GM18498 (cell line): ENCODE measurements around the gene SLC6A6.
"Not testable (repeated sequence)": the region's sequence is repeated elsewhere in the genome, so short reads cannot be mapped to it uniquely, and the experiment has no call there.

ENCODE experiments used
- ATAC-seq: cut with Tn5 transposase; IDR thresholded peaks from one replicate; pipeline ENCODE4 v1.9.1; 2021; ENCODE audit warnings: mild to moderate bottlenecking, moderate library complexity; ENCODE audit not compliant: unreplicated experiment

Gene SLC6A6

GRCh38 chr3:14434126-14434497, 31.7 kb downstream of the SLC6A6 start:
- ATAC-seq, result no peak

GRCh38 chr3:14434498-14435151, 32.2 kb downstream of the SLC6A6 start:
- ATAC-seq, result no peak

- ATAC-seq, result no peak
These were observed 33.0 kb downstream of the SLC6A6 start for GRCh38 chr3:14435175-14436014.

GRCh38 chr3:14436954-14437281, 34.5 kb downstream of the SLC6A6 start:
- no peak for ATAC-seq

- ATAC-seq, result not testable (repeated sequence)
These were observed 35.3 kb downstream of the SLC6A6 start for GRCh38 chr3:14437705-14438104.

GRCh38 chr3:14438262-14438661, 35.9 kb downstream of the SLC6A6 start:
- no peak for ATAC-seq

- ATAC-seq, result no peak
These were observed 36.5 kb downstream of the SLC6A6 start for GRCh38 chr3:14438929-14439328.

GRCh38 chr3:14439501-14440167, 37.2 kb downstream of the SLC6A6 start:
- ATAC-seq, result no peak

GRCh38 chr3:14440168-14440518, 37.7 kb downstream of the SLC6A6 start:
- ATAC-seq, result no peak

- ATAC-seq, result no peak
These were observed 38.3 kb downstream of the SLC6A6 start for GRCh38 chr3:14440531-14441239.

GRCh38 chr3:14441240-14441919, 39.0 kb downstream of the SLC6A6 start:
- ATAC-seq, result no peak

- ATAC-seq, result no peak
These were observed 39.5 kb downstream of the SLC6A6 start for GRCh38 chr3:14441920-14442300.

GRCh38 chr3:14444380-14444779, 42.0 kb downstream of the SLC6A6 start:
- ATAC-seq, result no peak

- no peak for ATAC-seq
These were observed 43.4 kb downstream of the SLC6A6 start for GRCh38 chr3:14445773-14446172.

- ATAC-seq, result no peak
These were observed 44.7 kb downstream of the SLC6A6 start for GRCh38 chr3:14446988-14447570.

- no peak for ATAC-seq
These were observed 45.7 kb downstream of the SLC6A6 start for GRCh38 chr3:14448063-14448462.

- ATAC-seq, result no peak
These were observed 46.6 kb downstream of the SLC6A6 start for GRCh38 chr3:14448756-14449727.

GRCh38 chr3:14450506-14450905, 48.1 kb downstream of the SLC6A6 start:
- no peak for ATAC-seq

GRCh38 chr3:14450922-14451606, 48.7 kb downstream of the SLC6A6 start:
- no peak for ATAC-seq
